ENCODE results near the gene ZNF681. TPM values are rescaled to one million over a fixed set of nuclear protein-coding genes. Genes with fewer than 3 reads are reported as not detected.

ZNF681 gene
- polyA plus RNA-seq, 1 of the 3 experiments (the other 2 are of a cell fraction): 0.38 TPM

- TF ChIP-seq IRF3 (IDR thresholded peaks at IDR 0.05; ENCODE audit: low read depth, low read length) (no peak), POLR2AphosphoS5 (IDR thresholded peaks at IDR 0.05; ENCODE audit: low read depth, low read length) (no peak), TEAD4 (IDR thresholded peaks at IDR 0.05; ENCODE audit: borderline replicate concordance, insufficient read depth) (no peak), RFX5 (IDR thresholded peaks at IDR 0.05; ENCODE audit: low read length) (no peak), FOSL2 (IDR thresholded peaks at IDR 0.05; ENCODE audit: borderline replicate concordance, low read depth) (no peak), NRF1 (IDR thresholded peaks at IDR 0.05; ENCODE audit: low read depth, low read length) (no peak), MEF2A (IDR thresholded peaks at IDR 0.05; ENCODE audit: borderline replicate concordance, low read depth) (no peak), PBX3 (IDR thresholded peaks at IDR 0.05) (no peak), SIN3A (IDR thresholded peaks at IDR 0.05; ENCODE audit: borderline replicate concordance, low read depth, low read length) (no peak), NFIC (IDR thresholded peaks at IDR 0.05; ENCODE audit: borderline replicate concordance) (no peak), FOXJ3 (CRISPR knock-in tag; IDR thresholded peaks at IDR 0.05) (no peak), CHD2 (IDR thresholded peaks at IDR 0.05; ENCODE audit: low read length, partially characterized antibody) (no peak), YY1 (IDR thresholded peaks at IDR 0.05; ENCODE audit: low read depth) (no peak), EZH2phosphoT487 (IDR thresholded peaks at IDR 0.05; ENCODE audit: borderline replicate concordance, low read depth) (no peak), TCF12 (IDR thresholded peaks at IDR 0.05) (no peak), RXRA (IDR thresholded peaks at IDR 0.05; ENCODE audit: borderline replicate concordance, low read depth) (no peak), RCOR1 (IDR thresholded peaks at IDR 0.05; ENCODE audit: low read length) (no peak)
- TF ChIP-seq, protein P1, sequence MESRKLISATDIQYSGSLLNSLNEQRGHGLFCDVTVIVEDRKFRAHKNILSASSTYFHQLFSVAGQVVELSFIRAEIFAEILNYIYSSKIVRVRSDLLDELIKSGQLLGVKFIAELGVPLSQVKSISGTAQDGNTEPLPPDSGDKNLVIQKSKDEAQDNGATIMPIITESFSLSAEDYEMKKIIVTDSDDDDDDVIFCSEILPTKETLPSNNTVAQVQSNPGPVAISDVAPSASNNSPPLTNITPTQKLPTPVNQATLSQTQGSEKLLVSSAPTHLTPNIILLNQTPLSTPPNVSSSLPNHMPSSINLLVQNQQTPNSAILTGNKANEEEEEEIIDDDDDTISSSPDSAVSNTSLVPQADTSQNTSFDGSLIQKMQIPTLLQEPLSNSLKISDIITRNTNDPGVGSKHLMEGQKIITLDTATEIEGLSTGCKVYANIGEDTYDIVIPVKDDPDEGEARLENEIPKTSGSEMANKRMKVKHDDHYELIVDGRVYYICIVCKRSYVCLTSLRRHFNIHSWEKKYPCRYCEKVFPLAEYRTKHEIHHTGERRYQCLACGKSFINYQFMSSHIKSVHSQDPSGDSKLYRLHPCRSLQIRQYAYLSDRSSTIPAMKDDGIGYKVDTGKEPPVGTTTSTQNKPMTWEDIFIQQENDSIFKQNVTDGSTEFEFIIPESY (IDR thresholded peaks at IDR 0.05; ENCODE audit: borderline replicate concordance, low read depth): no peak
- TF ChIP-seq, protein P2, sequence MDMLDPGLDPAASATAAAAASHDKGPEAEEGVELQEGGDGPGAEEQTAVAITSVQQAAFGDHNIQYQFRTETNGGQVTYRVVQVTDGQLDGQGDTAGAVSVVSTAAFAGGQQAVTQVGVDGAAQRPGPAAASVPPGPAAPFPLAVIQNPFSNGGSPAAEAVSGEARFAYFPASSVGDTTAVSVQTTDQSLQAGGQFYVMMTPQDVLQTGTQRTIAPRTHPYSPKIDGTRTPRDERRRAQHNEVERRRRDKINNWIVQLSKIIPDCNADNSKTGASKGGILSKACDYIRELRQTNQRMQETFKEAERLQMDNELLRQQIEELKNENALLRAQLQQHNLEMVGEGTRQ (IDR thresholded peaks at IDR 0.05; ENCODE audit: borderline replicate concordance, low read depth, low read length): no peak
- TF ChIP-seq, protein P3, sequence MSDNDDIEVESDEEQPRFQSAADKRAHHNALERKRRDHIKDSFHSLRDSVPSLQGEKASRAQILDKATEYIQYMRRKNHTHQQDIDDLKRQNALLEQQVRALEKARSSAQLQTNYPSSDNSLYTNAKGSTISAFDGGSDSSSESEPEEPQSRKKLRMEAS (IDR thresholded peaks at IDR 0.05; ENCODE audit: low read depth): no peak
- Histone ChIP-seq H3K9me3 (0 out of 2 replicates have a peak, but pooled peaks cover 2% of the 10 kb centered on the region), H3K4me3 (ENCODE audit: low read depth in 2 of 2, low read length in 1 of 2) (no peak overlapping the region), H3K9ac (no peak overlapping the region), H2AFZ (ENCODE audit: low read depth) (no peak overlapping the region), H3F3A (replicated peaks; ENCODE audit: insufficient read depth) (no peaks in the 10 kb centered on the region), H3K27ac (ENCODE audit: low read depth in 2 of 2, low read length in 1 of 2) (no peak overlapping the region), H3K36me3 (replicated peaks in 1 of 2; ENCODE audit: control insufficient read depth in 1 of 2, insufficient read depth in 2 of 2, low read length in 1 of 2) (peaks cover 0 to 3% of the 10 kb centered on the region in 2 experiments), H3K4me2 (no peak overlapping the region), H3K4me1 (ENCODE audit: control insufficient read depth in 1 of 2, insufficient read depth in 2 of 2, low read depth in 1 of 2, low read length in 1 of 2) (peaks cover 0 to 3% of the 10 kb centered on the region in 2 experiments; a peak in 2 of 4 replicates), H3K79me2 (ENCODE audit: insufficient read depth) (peaks cover 12% of the 10 kb centered on the region; the same call in 1 of the 2 replicates), H3K9me2 (no peaks in the 10 kb centered on the region), H4K20me1 (ENCODE audit: insufficient read depth) (no peaks in the 10 kb centered on the region), H3K27me3 (ENCODE audit: insufficient read depth) (no peaks in the 10 kb centered on the region)
- ChIA-PET POLR2A (no interaction called here), CTCF (no interaction called here)
- no peak for DNase-seq
Observed at GRCh38 chr19:23795462-23795861, 36.8 kb upstream of the ZNF681 start.

Data from SK-N-SH (cell line).